ENCODE results near the gene IRX5.

Gene IRX5

DNA sequence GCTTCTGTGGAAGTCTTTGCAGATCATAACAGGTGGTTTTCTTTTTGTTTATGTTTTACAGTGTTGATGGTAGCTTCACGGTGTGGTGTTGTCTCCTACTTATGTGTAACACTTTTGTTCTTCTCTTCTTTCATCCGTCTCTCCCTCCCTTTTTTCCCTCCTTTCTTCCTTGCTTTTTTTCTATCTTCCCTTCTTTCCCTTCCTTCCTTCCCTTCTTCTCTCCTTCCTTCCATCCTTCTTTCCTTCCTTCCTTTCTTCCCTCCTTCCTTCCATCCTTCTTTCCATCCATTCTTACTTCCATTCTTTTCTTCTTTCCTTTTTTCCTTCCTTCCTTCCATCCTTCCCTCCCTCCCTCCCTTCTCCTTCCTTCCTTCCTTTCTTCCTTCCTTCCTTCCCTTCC is 31.4 kb downstream of the IRX5 start:
- peaks cover 85% of the 10 kb centered on the region for H3K27me3 Mint-ChIP-seq (ENCODE audit: low read depth, poor library complexity)
- no peaks in the 10 kb centered on the region for H3K9me3 Mint-ChIP-seq
- TF ChIP-seq, protein P1, sequence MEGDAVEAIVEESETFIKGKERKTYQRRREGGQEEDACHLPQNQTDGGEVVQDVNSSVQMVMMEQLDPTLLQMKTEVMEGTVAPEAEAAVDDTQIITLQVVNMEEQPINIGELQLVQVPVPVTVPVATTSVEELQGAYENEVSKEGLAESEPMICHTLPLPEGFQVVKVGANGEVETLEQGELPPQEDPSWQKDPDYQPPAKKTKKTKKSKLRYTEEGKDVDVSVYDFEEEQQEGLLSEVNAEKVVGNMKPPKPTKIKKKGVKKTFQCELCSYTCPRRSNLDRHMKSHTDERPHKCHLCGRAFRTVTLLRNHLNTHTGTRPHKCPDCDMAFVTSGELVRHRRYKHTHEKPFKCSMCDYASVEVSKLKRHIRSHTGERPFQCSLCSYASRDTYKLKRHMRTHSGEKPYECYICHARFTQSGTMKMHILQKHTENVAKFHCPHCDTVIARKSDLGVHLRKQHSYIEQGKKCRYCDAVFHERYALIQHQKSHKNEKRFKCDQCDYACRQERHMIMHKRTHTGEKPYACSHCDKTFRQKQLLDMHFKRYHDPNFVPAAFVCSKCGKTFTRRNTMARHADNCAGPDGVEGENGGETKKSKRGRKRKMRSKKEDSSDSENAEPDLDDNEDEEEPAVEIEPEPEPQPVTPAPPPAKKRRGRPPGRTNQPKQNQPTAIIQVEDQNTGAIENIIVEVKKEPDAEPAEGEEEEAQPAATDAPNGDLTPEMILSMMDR (IDR thresholded peaks at IDR 0.05): no peak
- H3K27ac Mint-ChIP-seq: no peak overlapping the region
- no peak overlapping the region for H3K4me3 Mint-ChIP-seq
- H3K36me3 Mint-ChIP-seq (ENCODE audit: low read depth): no peaks in the 10 kb centered on the region
- no peak for DNase-seq
- H3K4me1 Mint-ChIP-seq: no peaks in the 10 kb centered on the region

DNA sequence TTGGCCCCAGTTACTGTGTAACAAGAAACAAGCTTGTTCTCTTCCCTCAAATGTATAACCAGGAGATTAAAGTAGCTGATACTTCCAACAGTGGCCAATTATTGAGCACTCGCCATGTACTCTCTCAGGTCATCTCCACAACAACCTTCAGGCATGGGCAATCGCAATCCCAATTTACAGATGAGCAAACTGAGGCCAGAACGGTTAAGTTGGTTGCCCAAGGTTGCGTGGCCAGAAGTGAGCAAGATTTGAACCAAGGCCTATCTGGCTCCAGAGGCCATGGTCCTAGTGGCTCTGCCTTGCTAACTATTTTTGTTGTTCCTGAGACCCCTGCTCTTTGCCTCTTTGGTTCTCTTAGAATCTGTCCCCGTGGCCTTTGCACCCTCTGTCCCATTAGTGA is 33.6 kb downstream of the IRX5 start:
- Mint-ChIP-seq H3K36me3 (ENCODE audit: low read depth) (no peaks in the 10 kb centered on the region), H3K4me3 (no peak overlapping the region), H3K4me1 (no peaks in the 10 kb centered on the region), H3K9me3 (no peaks in the 10 kb centered on the region), H3K27ac (no peak overlapping the region), H3K27me3 (ENCODE audit: low read depth, poor library complexity) (peaks cover 89% of the 10 kb centered on the region)
- TF ChIP-seq, protein P1 (IDR thresholded peaks at IDR 0.05): no peak
- no peak for DNase-seq

DNA sequence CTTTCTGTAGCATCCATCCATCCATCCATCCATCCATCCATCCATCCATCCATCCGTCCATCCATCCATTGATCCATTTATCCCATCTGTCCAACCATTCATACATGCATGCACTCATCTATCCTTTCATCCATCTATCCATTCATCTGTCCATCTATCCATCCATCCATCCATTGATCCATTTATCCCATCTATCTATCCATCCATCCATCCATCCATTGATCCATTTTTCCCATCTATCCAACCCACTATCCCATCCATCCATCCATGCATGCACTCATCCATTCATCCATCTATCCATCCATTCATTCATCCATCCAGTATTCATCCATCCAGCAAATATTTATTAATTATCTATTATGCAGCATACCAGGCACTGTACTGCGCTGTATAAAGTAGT is 34.8 kb downstream of the IRX5 start:
- H3K4me3 Mint-ChIP-seq: no peak overlapping the region
- H3K27me3 Mint-ChIP-seq (ENCODE audit: low read depth, poor library complexity): peaks cover 96% of the 10 kb centered on the region
- no peaks in the 10 kb centered on the region for H3K4me1 Mint-ChIP-seq
- DNase-seq: no peak
- no peaks in the 10 kb centered on the region for H3K9me3 Mint-ChIP-seq
- no peaks in the 10 kb centered on the region for H3K36me3 Mint-ChIP-seq (ENCODE audit: low read depth)
- H3K27ac Mint-ChIP-seq: no peak overlapping the region
- TF ChIP-seq, protein P1 (IDR thresholded peaks at IDR 0.05): no peak

DNA sequence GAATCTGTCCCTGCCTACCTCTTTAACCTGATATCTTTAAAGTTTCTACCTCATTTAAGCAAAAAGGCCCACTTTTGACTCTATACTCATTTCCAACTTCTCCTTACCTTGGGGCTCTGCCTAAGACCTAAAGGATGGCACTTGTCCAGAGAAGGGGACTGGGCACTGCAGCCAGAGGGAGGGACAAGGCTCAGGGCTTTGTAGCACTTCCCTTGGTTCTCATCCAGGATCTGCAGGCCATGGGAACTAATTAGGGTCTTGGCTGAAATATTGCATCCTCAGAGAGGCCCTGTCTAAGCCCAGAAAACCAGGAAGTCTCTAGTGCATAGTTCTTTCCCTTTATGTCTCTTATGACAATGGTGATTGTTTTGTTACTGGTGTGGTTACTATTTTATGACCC is 37.3 kb downstream of the IRX5 start:
- no peaks in the 10 kb centered on the region for H3K4me1 Mint-ChIP-seq
- TF ChIP-seq, protein P1 (IDR thresholded peaks at IDR 0.05): no peak
- H3K27me3 Mint-ChIP-seq (ENCODE audit: low read depth, poor library complexity): peaks cover 98% of the 10 kb centered on the region

DNA sequence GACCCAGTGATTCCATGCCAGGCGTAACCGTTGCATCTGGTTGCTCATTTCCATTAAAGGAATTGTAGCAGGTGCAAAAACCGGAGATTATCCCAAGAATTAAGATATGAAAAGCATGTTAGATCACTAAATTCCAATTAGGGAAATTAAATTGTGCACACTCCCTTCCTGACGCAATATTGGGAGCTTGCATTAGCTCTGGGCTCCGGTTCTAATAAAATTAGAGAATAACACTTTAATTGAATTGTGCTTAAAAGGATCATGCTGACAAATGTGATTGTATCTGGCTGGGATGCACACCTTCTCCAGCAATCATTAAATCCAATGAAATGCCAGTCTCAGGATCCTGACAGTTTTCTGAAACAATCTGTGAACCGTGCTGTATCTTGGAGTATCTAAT is 38.1 kb downstream of the IRX5 start:
- Mint-ChIP-seq H3K4me3 (no peak overlapping the region), H3K27ac (no peak overlapping the region), H3K4me1 (peaks cover 4% of the 10 kb centered on the region), H3K36me3 (ENCODE audit: low read depth) (no peaks in the 10 kb centered on the region), H3K27me3 (ENCODE audit: low read depth, poor library complexity) (peaks cover 98% of the 10 kb centered on the region), H3K9me3 (peaks cover 5% of the 10 kb centered on the region)
- no peak for DNase-seq
- TF ChIP-seq, protein P1 (IDR thresholded peaks at IDR 0.05): no peak

More for the DNA sequence above, 37.3 kb downstream of the IRX5 start:
- no peak for DNase-seq
- Mint-ChIP-seq H3K36me3 (ENCODE audit: low read depth) (no peaks in the 10 kb centered on the region), H3K4me3 (no peak overlapping the region), H3K9me3 (peaks cover 5% of the 10 kb centered on the region), H3K27ac (no peak overlapping the region)

DNA sequence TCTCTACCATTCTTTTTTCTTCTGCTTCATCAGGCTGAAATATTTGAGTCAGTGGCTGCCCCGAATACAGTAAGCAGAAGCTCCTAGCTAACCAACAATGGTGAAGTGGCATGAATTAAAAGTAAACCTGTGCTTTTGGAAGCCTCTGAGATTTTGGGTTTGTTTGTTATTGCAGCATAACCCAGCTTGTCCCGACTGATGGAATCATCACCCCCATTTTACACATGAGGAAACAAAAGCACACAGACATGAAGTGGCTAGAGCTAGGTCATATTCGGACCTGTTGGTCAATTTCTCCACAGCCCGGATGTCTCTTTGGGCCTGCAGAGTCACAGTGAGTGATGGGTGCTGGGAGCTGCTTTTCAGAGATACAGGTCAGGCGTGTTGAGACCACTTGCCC is 39.4 kb downstream of the IRX5 start:
- Mint-ChIP-seq H3K27me3 (ENCODE audit: low read depth, poor library complexity) (peaks cover 97% of the 10 kb centered on the region), H3K27ac (no peak overlapping the region), H3K4me3 (no peak overlapping the region), H3K4me1 (peaks cover 17% of the 10 kb centered on the region), H3K36me3 (ENCODE audit: low read depth) (no peaks in the 10 kb centered on the region), H3K9me3 (peaks cover 9% of the 10 kb centered on the region)
- no peak for DNase-seq
- TF ChIP-seq, protein P1 (IDR thresholded peaks at IDR 0.05): no peak

All from nephron progenitor cell (in vitro differentiated cells).